LoVo (cell line): ENCODE measurements around the gene FRMD4B.

Experiments used
- DNase-seq: peaks from one replicate; pipeline ENCODE4 v3.0.0-alpha.2; 2016; ENCODE audit warnings: low spot score

Gene FRMD4B

DNA sequence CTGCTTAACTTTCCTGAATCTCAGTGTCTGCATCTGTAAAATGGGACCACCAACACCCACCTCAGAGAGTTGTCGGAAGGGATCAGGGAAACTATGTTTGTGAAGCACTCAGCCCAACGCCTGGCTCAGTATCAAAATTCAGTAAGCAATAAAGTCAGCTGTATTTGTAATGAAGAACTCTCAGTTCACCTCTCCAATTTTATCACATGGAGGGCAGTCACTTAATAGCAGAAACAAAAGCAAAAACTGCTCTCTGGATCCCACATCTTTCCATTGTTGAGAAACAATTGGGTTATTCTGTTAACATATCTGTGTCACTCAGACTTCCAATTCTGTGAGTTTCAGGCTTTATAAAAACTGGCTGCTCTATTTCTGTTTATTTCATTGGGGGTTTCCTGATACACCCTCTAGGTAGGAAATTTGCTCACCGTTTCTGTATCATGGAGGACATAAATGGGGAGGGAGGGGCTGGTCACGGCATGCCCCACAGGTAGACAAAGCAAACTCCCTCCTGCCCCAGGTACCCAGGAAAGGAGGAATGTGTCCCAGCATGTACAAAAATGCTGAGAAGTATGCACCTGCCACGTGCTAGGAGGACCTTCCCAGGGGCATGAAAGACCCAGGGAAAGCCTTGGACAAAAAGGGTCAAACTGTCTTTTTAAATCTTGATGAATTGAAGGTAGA is 182.1 kb downstream of the FRMD4B start:
- DNase-seq: no peak

DNA sequence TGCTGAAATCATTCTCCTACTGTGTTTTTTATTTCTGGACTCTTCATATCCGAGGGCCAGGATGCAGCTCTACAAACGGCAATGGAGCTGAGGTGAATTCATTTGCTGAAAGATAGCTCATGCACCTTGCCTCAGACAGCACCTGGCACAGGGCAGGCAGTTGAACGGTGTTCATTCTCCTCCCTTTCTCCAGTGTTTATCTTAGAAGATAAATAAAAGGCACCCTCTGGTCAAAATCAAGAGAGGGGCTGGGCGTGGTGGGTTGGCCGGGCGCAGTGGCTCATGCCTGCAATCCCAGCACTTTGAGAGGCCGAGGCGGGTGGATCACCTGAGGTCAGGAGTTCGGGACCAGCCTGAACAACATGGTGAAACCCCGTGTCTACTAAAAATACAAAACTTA is 184.2 kb downstream of the FRMD4B start:
- no peak for DNase-seq

DNA sequence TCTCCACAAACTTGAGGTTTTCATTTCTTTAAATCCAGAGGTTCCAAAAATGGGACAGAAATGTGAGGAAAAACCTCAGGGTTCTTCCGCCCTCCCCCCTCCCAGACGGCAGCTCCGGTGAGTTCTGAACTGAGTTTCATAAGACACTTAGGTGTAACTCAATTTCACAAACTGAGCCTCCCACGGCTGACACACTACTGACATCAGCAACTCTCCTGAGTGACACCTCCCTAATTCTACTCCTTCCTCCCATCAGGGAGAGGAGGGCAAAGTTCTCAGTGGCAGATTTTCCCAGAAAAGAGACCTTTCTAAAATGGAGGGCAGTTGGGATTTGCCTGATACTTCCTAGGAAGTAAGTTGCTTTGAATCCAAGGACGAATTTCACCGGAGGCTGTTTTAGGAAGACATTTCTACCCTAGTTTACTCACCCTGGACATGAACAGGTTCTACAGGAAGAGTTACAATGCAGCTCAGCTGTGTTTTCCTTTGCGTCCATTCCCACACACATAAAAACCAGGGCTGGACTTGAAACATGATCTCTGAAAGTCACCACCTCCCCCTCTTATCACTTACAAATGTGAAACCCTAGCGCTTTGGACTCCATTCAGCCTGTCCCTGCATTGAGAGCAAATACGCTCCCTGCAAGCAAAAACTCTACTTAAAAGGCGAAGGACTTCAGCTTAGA is 185.4 kb downstream of the FRMD4B start:
- peak; percentile 58 for DNase-seq

DNA sequence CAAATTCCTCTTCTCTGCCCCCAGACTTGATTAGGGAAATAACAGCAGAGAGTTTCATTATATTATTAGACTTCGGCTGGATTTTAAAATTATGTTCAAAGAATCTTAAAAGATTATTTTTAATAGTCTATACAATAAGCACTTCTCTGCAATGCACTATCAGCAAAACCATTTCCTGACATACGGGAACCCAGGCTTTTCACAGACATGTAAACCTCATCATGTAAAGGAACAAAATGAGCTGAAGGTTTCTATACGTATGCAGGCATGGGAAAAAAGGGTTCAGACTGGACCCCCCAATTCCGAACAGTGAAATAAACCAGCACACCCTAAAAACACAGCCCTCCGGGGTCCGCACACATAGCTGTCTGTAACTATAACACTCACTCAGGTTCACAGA is 185.9 kb downstream of the FRMD4B start:
- DNase-seq: no peak

DNA sequence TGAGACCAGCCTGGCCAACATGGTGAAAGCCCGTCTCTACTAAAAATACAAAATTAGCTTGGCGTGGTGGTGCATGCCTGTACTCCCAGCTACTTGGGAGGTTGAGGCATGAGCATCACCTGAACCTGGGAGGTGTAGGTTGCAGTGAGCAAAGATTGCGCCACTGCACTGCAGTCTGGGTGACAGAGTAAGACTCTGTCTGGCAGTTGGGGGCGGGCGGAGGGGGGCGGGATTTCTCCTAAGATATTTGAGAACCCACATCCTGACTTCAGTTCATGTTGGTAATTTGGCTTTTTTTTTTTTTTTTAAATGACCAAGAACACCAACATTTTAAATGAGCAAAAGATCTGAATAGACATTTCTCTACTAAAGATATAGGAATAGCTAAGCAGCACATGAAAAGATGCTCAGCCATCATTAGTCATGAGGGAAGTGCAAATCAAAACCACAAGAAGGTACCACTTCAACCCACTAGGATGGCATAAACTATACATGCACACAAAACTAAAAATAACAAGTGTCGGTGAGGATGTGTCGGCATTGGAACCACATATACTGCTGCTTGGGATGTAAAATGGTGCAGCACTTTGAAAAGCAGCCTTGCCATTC is 187.9 kb downstream of the FRMD4B start:
- no peak for DNase-seq

DNA sequence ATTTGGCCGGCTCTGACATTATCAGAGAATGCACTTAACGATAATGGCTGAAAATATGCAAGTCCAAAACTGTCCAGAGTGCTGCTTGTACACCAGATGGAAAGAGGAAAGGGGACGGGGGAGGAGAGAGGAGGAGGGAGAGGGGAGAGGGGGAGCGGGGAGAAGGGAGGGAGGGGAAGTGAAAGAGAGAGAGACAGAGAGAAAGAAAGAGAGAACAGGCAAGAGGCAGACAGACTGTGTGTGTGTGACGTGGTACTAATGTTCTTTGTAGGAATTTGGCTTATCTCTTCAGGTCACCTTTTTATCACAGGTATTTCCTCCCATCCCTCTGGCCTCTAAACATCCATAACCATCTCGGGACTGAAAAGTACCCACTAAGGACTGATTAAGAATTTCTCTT is 188.4 kb downstream of the FRMD4B start:
- DNase-seq: no peak

DNA sequence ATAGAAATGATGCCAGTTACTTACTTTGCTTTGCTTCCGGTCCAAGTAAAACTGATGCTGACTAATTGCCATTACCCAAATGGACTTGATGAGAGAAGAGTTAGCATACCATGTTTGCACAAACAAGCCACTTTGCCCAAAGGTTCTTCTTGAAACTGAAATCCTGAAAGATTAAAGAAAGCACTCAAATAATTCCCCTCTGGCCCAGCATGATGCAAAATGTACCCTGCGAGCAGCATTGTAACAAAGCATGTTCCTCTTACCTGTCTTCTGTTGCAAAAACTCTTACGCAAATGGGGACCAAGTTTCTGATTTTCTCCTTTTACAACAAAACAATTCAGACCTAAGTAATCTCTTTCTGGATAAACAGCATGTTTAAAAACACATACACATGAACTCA is 189.0 kb downstream of the FRMD4B start:
- DNase-seq: no peak

DNA sequence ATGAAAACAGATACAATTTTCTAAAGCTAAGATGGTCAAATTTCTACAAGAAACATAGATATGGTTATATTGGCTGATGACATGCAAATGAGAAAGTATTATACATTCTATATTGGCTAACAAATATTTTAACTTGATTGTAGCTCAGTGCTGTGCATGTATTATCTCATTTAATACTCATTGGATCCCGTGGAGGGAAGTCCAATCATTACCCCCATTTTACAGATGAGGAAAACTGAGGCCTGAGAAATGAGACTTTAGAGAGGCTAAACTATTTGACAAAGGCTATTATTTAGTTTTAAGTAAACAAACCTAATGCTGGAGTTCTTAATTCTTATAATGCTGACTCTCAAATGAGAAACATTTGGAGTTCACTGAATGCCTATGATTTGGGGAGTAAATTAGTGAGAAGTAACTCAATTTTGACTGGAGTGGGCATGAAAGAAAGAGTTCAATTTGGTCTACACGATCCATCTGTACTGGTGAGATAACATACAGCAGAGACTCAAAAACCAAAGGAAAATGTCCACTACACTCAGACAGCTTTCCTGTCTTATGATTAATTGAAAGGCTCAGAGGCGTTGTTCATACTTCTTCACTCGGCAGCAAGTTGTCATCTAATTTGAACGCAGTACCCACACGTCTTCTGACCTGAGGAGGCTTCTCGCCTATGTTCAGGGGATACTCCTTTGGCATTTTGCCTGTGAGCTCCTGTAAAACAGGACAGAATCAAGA is 191.3 kb downstream of the FRMD4B start:
- DNase-seq: no peak

DNA sequence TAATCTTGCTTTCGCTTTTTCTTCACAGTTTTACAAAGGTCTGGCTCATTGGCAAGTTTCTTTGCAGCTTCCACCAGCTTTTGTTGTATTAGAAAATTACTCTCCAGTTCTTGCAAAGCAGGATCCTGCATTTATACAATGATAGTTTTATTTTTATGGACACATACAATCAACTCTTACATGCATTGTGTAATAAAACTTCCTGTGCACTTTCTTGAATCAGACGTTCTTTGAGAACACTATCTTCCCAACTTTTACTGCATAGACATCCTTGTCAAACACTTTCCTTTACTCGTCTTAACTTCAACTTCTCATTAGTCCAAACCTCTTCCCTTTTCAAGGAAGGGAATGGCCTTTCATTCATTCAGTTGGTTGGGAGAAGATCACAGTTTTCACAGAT is 192.1 kb downstream of the FRMD4B start:
- no peak for DNase-seq

DNA sequence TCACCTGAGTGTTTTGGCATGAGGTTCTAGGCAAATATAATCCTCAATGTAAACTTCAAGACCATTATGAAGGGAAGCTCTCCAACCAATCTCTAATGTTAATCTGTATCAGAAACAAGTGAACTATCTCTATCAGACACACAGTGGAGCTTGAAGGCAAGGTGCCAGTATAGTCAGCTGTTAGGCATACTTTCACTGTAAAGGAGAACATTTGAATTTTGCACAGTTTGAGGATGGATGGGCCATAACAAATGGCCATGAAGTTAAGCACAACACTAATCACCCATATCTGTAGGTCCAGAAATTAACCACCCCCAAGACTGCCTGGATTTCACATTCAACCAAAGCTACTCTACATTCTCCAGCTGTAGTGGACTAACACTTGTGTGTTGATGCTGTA is 194.4 kb downstream of the FRMD4B start:
- no peak for DNase-seq

DNA sequence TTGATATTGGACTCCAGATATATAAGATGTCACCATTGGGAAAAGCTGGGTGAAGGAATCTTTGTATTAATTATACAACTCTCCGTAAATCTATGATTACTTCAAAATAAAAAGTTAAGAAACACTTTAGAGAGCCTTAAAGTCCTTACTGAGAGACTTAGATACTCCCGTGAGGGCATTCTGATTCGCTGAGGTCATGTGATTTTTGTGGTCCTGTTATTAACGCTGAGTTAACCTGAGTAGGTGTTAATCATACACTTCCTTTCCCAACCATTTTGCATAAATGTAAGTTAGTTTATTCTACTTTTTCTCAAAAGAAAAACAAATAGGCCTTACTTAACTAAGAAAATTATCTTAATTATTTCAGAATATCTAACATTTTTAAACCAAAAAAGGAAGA is 196.4 kb downstream of the FRMD4B start:
- no peak for DNase-seq

DNA sequence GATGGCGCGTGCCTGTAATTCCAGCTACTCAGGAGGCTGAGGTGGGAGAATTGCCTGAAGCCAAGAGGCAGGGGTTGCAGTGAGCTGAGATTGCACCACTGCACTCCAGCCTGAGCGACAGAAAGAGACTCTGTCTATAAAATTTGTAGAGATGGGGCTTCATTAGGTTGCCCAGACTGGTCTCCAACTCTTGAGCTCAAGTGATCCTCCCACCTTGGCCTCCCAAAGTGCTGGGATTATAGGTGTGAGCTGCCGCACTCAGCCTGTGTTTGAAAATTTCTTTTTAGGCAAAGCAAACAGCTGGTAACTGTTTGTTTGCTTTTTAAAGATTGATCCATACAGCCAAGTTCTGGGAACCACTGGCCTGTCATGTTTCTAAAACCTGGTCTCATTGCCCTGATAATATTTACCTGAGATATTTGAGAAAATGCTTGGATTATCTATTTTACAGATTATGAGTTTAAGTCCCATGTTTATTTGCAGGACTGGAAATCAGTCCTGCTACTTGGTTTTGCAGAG is 199.3 kb downstream of the FRMD4B start:
- no peak for DNase-seq

DNA sequence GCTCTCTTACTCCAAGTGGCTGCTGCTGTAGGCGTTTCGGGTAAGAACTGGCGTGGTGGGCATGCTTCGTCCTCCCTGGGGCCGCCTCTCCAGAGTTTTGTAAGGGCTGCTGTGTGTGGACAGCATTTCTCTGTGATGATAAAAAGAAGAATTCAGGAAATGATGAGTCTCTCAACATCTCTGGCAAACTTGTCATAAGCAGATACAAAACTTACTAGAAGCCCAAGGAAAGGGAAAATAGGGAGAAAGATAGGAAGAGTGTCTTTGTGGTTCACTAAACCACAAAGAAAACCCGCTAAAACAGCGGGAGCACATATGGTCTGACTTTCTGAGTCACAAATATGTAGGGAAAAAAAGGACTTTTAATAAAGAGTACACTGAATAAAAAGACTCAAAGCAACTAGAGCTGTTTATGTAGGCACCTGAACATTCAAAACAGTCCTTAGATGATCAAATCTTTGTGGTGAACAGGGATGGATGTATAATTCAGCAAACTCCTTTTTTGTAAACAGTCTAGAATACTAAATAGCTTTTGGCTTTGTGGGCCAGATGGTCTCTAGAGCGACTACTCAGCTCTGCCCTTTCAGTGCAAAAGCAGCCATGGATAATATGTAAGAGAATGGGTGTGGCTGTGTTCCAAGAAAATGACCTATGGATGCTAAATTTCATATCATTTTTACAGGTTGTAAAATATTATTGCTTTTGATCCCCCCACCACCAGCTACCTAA is 203.1 kb downstream of the FRMD4B start:
- DNase-seq: no peak

DNA sequence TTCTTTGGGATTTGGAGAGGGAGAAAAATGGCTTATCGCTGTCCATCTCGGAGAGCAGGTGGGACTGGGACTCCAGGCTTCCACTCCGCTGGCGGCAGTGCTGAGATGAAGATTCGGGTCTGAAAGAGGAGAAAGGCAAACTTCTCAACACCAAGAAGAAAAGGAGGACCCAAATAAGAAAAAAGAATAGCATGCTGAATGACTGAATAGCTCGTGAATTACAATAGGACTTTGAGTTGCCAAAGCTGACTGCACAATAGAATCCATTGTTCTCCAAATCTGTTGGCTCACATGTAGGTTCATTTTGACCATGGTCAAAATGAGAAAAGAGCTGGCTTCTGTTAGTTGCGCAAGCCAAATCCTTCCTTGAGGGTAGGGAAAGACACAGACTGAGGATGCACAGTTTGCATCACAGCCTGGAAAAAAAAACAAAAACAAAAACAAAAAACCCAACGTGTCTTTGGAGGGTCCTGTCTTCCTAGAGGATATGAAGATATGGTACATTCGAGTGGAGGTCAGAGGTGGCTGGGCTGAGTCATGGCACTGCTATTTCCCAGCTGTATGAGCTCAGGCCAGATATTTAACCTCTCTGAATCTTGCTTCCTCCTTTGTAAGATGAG is 204.2 kb downstream of the FRMD4B start:
- no peak for DNase-seq

DNA sequence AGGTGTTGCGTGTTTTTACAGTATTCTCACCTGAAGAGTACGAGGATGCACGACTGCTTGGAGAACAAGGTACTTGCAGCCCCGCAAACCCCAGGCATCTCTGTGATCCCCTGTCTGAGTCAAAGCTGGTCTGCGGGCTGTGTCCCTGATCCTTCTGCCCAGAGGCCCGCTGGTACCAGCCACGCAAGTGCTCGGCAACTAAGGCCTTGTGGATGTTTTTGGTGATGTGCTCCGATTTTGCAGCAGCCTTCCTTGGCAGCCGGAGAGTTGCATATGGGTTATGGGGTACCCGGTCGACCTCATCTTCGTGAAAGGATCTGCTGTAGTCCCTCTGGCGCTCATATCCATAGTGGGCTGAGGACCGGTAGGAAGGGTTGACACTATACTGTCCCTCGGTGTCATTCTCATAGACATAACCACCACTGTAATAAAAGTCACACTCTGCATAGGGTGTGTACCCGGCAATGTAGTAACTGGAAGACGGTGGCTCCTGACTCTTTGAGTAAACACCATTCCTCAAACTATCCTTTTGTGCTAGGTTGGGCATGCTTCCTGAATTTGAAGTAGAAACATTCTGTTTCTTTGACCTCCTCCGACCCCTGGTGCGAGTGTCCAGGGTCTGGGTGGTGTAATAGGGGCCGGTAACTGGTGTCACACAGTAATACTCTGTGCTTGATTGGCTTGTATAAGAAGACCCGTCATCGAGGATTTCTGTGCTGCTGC is 204.9 kb downstream of the FRMD4B start:
- DNase-seq: no peak

DNA sequence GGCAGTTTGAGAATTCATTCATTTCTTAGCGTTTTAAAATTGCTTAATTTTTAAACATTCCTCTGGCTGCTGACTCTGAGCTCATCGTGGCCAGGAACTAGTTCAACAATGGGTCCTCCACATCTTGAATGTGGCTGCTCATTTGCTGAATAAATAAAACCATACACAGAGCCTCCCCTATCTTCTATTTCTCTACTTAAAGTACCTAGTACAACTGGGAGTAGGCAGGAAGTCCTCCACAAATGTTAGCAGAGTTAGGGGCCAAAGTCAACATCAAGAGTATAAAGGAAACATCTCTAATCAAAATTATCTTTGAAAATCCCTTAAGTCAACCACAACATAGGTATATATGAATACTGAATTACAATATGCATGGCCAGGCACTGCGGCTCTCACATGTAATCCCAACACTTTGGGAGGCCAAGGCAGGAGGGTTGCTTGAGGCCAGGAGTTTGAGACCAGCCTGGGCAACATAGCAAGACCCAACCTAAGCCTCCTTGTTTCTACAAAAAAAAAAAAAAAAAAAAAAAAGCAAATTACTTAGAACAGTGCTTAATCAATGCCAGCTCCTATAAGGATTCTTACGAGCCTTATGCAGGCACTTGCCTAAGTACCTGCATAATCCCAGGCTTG is 206.0 kb downstream of the FRMD4B start:
- DNase-seq: no peak

DNA sequence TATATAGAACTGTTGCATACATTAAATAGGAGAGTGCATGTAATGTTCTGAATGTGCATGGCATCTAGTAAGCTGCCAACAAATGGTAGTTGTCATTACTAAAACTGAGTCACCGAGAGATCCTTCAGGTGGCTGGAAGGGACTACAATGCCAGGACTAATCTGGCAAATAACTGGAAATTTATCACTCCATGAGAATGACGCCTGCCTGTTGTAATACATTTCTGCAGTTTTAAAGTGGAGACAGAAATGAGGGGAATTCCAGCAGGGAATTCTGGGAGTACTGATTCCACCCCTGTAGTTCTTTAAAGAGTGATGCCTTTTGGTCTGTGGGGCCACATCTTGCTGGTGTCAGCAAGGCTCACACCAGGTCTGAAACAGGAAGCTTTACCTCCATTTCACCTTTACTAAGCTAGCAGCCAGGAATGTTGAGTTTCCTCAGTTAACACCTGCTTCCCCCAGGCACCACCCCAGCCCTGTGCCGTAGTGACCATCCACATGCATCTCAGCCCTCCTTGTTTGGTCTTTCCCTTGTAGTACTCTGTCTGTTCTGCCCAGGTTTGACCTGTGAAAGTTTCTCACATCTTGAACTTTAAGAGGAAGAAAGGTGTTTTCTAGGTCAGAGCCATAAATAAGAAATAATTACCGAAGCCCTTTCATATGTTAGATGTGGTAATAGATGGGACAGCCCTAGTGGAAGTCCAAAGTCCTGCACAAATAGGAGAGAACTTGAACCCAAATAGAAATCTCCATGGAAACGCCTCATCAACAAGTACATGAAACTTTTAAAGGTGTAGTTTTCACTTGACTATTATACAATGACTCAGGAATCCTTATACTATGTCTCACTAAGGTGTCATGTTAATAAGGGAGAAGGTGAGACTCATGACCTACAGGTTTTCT is 206.8 kb downstream of the FRMD4B start:
- peak; percentile 22 for DNase-seq

DNA sequence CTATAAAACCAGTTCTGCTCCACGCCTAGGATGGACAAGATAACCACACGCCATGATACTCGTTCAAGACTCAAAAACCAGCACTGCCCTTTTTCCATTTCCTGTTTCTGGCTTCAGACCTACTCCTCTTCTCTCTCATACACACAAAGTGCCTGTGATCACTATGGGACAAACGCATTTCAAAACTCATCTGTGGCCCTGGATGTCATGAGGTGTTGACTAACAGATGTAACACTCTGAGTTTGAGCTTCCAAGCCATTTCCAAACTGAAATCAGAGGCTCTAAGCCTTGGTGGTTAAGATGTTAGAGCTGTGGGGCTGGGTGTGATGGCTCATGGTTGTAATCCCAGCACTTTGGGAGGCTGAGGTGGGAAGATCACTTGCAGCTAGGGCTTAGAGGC is 207.8 kb downstream of the FRMD4B start:
- DNase-seq: no peak
